Stimulated activated CD4-positive, alpha-beta T cell treated with anti-CD3 and anti-CD28 coated beads, Interleukin-15, amount 100 ng/mL, for 24 hours (primary cell): Measurements from ENCODE around the gene NEU3.
"Not testable (repeated sequence)": the region's sequence is repeated elsewhere in the genome, so short reads cannot be mapped to it uniquely, and the experiment has no call there.

Experiments used
- DNase-seq: peaks from one replicate; pipeline ENCODE4 v3.0.0-alpha.2; 2020

The NEU3 gene

DNA sequence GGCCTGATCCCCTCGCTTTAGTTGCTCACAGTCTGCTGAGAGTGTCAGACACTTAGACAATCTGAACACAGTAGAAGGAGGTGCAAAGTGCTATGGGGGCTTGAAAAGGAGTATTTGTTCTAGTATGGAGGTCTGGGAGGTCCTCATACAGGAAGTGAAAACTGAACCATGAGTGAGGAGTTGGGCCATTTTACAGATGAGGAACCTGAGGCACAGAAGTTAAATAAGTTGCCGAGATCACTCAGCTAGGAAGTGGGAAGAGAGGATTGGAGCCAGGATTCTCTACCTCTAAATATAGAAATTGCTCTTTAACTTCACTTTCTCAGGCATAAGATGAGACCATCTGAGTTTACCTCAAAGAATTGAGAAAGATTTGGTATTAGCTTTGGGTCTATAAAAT is 4.0 kb upstream of the NEU3 start:
- DNase-seq, result no peak

DNA sequence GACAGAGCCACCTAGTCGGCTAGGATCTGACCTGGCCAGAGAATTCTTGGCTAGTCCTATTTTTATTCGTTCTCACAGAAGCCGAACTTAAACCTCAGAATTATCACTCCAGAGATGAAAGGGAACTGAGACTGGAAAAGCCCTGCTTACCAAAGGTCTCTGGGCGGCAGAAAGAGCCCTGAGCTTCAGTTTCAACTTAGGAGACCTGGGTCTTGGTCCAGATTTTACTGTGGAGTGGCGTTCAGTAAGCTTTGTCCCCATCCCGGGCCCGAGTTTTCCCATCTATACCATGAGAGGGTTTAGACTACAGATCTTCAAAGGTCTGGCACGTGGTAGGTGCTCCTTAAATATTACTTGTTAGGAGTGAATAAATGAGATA is 516 bp downstream of the NEU3 start:
- DNase-seq, result peak; percentile 11

DNA sequence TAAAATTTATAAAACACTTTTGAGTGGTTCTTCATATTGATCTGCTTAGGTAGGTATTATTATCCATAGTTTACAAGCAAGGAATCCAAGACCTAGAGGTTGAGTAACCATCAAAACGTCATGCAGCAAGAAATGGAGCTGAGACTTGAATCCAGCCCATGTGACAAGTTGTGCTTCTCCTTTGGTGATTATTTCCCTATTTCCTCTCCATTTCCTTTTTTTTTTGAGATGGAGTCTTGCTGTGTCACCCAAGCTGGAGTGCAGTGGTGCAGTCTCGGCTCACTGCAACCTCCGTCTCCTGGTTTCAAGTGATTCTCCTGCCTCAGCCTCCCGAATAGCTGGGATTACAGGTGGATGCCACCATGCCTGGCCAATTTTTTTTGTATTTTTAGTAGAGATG is 1.4 kb downstream of the NEU3 start:
- not testable (repeated sequence) for DNase-seq

DNA sequence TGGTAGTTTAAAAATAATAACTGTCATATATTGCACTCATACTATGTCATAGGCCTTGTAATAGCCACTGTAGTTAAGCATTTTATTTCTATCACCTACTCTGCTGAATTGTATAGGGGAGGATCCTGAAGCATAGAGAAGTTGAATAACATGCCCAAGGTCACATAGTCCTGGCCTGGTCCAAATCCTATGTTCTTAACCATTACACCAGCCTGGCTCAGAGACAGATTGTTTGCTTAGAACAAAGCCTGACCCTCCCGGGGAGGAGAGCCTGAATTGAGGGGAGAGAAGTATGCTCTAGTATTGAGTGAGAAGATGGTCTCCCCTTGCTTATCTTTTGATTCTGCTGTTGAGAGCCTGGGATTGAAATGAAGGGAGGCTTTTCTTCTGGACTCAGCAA is 2.2 kb downstream of the NEU3 start:
- no peak for DNase-seq

DNA sequence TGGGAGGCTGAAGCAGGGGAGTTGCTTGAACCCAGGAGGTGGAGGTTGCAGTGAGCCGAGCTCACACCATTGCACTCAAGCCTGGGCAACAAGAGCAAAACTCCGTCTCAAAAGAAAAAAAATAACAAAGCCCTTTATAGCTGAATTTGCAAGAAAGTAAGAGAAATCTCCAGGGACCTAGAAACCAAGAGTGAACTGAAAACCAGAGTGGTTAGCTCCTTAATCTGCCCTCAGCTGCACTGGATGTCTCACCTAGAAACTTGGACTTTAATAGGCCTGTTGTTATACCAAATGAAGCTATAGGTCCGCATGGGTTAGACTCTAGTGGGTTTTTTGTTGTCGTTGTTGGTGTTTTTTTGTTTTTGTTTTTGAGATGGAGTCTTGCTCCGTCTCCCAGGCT is 4.1 kb downstream of the NEU3 start:
- no peak for DNase-seq

DNA sequence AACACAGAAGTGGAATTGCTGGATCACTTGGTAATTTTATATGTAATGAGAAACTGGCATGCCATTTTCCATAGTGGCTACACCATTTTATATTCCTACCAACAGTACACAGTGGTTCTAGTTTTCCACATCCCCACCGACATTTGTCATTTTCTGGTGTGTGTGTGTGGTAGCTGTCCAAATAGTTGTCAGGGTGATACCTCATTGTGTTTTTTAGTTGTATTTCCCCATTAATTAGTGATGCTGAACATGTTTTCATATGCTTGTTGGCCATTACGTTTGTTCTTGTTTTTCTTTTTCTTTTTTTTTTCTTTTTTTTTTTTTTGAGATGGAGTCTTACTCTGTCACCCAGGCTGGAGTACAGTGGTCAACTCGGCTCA is 12.2 kb downstream of the NEU3 start:
- DNase-seq, result no peak

DNA sequence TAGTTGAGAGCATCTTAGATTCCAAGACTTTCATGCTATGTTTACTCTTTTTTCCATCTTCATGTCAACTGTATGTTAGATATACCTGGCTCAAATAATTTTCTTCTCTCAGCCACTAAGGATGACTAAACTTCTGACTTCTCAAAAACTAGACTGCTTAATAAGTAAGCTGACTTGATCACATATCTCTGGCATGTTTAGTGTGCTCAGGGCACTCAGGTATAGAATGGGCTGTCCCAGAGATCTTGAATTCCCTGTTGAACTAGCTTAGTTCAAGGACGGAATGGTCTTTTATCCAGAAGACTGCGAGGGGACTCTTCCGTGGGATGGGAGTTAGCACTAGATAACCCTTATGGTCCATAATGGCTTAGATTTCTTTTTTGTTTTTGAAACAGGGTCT is 13.0 kb downstream of the NEU3 start:
- DNase-seq, result no peak

DNA sequence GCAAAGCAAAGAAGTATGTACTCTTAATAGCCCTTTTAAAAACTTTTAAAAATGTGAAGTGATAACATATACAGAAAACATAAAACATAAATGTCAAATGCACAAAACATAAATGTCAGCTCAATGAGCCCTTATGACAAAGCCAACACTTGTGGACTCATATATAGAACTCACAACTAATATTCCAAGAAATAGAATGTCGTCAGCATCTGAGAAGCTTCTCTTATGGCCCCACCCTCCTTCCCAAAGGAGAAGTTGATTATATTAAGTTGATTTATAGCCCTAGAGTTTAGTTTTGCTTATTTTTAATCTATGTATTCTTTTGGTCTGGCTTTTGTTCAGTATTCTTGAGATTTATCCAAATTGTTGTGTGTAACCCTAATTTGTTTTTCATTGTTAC is 13.8 kb downstream of the NEU3 start:
- no peak for DNase-seq

DNA sequence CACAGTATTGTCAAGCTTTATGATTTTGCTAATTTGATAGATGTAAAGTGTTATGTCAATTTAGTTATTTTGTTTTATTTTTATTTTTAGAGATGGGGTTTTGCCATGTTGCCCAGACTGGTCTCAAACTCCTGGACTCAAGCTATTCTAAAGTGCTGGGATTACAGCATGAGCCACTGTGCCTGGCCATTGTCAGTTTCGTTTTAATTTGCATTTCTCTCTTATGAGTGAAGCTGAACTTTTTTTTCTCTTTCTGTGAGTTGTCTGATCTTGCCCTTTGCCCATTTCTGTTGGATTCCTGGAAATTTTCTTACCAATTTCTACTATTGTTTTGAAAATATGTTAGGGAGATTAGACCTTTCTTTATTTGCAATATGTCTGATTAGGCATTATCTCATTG is 15.5 kb downstream of the NEU3 start:
- no peak for DNase-seq

DNA sequence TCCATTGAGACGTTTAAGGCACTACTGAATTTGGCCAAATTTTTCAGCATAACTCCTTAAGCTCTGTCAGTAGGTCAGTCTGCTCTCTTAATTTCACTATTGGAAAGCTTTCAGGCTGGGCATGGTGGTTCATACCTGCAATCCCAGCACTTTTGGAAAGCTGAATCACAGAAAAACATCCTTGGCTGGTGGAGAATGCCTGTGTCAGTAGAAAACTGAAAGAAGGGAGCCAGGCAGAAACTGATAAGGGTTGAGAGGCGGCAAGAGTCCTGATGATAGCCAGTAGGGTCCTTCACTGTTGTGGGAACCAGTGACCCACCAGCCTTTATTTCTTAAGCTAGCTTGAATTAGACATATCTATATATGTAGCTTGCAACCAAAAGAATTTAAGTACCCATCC is 22.6 kb downstream of the NEU3 start:
- no peak for DNase-seq

DNA sequence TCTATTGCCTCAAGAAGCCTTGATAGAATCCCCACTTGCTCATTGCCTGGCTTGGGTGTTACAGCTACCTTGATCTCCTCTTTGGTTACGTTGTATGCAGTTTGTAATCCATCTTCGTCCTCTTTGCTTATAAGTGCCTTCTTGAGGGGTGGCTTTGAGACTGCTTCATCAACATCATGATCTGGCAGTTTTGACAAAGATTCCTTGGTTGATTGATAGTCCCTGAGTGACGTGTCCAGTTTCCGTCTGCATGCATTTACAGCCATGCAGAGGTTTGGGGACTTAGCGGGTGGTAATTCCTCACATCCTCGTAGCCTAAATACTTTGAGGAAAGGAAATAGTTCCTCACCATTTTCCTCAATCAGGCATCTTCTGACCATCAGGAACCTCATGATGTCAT is 23.1 kb downstream of the NEU3 start:
- DNase-seq, result no peak

DNA sequence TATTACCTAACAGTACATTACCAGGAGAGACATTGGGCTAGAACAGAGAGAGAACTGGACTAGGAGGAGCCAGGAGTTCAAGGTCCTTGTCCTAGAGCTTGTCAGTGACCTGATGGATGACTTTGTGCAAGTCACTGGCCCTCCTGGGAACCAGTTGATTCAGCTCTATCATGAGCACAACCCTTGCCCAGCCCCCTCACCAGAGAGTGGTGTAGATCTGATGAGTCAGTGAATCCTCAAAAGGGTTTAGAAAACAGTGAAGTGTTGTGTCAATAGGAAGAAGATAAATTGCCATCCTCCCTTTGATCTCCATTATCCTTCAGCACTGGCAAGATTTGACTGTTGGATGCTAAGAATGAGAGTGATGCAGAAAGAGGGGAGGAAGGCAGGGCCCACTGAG is 24.3 kb downstream of the NEU3 start:
- no peak for DNase-seq

DNA sequence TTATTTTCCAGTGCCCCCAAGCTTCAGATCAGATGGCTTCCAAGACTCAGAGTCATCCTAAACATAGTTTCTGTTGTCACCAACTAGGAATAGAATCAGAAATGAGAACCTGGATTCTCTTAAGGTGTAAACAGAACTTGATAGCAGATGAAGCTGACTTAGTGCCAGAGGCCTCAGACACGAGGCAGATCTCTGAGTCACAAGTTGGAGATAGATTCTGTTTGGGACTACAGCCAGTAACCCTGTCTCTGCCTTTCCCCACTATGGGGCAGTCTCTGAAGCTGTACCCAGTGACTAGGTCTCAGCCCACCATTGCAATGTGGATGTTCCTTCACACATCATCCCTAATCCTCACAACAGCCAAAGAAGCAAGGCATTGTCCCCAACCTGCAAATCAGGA is 25.4 kb downstream of the NEU3 start:
- DNase-seq, result no peak

DNA sequence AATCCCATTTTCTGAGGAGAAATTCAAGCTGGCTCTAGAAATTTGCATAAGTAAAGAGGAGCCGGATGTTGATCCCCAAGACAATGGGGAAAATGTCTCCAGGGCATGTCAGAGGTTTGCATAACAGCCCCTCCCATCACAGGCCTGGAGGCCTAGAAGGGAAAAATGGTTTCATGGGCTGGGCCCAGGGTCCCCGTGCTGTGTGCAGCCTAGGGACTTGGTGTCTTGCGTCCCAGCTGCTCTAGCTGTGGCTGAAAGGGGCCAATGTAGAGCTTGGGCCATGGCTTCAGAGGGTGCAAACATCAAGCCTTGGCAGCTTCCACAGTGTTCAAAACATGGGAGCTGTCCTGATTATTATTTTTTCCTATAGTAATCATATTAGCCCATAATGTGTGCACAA is 30.5 kb downstream of the NEU3 start:
- not testable (repeated sequence) for DNase-seq

DNA sequence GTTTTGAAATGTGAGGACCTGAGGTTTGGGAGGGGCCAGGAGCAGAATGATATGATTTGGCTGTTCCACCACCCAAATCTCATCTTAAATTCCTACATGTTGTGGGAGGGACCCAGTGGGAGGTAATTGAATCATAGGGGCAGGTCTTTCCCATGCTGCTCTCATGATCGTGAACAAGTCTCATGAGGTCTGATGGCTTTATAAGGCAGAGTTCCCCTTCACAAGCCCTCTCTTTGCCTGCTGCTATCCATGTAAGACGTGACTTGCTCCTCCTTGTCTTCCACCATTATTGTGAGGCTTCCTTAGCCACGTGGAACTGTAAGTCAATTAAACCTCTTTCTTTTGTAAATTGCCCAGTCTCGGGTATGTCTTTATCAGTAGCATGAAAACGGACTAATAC is 31.6 kb downstream of the NEU3 start:
- not testable (repeated sequence) for DNase-seq

DNA sequence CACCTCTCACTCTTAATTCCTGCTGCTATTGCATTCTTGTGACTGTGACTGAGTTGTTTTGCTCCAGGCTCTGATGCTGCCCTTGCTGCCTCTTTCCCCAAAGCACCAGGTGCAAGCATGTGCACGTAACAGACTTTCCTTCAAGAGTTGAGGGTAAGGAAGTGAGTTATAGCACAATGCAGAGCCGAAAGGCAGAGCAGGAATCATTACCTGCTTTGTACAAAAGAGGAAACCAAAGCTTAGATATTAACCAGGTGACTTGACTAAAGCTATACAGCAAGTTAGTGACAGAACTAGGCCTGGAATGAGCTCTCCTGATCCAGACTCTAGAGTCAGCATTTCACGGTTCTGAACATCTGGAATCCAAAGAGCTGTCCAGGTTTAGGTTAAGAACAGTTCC is 33.6 kb downstream of the NEU3 start:
- DNase-seq, result no peak

DNA sequence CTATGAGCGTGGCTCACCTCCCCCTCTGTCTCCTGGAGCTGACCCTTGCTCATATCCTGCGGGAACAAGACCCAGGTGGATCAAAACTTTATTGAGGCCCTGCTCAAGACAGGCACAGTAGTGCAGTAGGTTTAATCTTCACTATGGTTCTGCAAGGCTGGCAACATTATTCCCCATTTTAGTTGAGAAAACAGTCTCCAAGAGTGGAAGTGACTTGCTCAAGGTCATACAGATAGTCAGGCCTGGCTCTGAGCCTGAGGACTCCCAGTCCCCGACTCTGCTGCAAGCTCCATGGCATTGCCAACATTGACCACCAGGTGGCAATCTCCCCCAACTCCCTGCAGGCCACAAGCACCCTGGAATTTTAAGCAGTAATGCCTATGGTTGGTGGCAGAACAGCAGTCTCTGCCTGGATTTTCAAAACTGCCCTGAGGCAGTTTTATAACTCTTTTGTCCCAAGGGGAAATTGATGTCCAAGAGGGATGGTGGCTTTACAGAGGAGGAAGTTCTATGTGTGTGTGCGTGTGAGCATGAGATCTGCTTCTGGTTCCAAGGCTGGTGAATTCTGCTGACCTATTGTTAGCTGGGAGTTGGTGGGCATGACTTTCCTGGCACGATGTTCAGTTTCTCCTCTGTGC is 34.1 kb downstream of the NEU3 start:
- peak; percentile 83 for DNase-seq

DNA sequence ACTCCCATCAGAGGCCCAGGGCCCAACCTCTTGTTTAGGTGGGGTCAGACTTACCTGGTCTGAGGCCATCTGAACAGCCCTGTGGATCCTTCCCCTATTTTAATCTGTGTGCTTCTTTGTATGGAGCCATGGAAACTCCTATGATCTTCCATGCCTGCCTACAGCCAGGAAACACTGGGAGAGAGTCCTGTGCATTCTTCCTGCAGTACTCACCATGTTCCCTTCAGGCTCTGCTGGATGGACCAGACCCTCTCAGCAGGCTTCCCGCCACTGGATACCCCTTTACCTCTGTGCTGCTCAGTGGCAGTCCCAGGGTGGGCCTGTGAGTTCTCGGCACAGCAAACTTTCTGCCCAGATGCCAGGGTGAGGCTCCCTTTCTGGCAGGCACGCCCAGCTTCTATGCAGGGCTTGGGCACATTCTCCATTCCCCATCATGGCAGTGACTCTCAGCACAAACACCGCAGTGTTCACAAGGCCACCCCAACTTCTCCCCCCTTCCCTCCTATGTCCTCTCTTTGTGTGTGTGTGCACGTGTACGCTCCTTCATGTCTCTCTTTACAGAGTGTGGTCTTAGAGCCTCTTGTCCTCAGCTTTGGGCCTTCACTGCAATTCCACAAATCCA is 34.8 kb downstream of the NEU3 start:
- DNase-seq, result no peak

DNA sequence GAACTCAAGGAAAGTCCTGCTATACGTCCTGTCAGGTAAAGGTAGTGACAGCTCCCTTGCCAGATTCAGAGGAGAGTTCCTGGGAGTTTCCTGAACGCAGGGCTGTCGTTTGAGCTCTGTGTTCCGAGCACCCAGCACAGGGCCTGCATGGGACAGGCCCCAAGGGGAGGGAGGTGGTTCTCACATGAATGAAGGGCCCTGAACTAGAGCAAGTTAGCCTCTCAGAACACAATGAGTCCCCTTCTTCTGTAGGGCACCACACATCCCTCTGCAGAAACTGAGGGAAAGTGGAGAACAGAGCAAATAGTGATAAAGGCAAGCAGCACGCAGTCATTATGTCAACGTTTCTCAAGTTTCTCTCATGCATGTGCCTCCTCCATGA is 35.3 kb downstream of the NEU3 start:
- DNase-seq, result no peak

DNA sequence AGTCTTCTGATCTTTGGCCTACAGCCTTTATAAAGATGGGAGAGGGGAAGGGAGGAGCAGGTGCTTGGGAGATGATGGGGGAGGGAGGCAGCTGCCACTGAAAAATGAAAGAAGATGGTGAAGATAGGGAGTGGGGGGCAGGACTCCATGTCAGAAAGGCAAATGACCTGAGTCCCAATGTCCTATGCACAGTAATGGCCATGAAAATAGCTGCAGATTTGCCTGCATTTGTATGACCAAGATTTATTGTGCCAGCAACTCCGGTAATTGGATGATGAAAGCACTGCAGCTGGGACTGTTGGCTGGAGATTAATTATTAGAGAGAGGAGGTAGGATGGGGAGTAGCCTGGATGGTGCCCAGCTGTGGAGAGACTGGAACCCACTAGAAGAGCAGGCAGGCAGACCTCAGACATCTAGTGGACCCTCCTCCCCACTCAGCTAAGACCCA is 36.1 kb downstream of the NEU3 start:
- no peak for DNase-seq

DNA sequence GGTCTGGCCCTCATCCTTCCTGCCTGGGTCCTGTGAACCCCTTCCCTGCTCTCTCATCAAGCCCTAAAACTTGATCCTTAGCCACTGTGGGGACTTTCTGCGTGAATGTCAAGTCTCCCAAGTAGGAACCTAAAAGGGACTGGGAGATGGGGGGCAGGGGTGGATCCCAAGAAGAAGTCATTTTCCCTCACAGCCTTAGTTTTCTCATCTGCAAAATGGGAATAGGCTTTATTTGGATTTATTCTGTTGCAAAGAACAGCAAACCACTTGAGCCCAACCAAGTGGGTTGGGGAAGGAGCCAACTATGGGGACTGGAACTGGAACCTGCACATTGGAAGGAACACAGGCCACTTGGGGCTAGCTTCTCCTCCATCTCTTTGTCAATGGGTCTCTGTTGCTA is 36.8 kb downstream of the NEU3 start:
- no peak for DNase-seq

DNA sequence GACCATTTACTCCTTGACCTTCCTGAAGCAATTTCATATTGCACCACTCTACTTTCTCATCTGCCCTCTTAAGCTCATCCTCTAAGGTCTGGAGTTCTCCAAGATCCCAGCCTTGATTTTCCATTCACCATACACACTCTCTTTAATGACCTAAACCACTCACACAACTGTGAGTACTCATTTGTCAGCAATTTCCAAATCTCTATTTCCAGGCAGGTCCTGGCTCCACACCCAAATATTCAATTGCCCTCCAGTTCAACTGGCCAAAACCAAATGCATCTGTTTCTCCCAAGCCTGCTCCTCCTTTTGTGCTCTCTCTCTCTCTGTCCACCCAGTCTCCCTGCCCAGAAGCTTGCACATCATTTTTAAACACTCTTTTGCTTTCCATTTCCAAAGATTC is 39.6 kb downstream of the NEU3 start:
- no peak for DNase-seq

DNA sequence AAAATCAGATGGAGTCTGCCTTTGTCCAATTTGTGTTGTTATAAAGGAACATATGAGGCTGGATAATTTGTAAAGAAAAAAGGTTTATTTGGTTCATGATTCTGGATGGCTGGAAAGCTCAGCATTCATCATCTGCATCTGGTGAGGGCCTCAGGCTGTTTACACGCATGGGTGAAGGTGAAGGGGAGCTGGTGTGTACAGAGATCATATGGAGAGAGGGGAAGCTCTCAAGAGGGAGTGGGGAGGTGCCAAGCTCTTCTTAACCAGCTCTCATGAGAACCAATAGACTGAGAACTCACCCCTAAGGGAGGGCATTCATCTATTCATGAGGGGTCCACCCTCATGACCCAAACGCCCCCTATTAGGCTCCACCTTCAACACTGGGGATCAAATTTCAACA is 40.0 kb downstream of the NEU3 start:
- DNase-seq, result no peak

DNA sequence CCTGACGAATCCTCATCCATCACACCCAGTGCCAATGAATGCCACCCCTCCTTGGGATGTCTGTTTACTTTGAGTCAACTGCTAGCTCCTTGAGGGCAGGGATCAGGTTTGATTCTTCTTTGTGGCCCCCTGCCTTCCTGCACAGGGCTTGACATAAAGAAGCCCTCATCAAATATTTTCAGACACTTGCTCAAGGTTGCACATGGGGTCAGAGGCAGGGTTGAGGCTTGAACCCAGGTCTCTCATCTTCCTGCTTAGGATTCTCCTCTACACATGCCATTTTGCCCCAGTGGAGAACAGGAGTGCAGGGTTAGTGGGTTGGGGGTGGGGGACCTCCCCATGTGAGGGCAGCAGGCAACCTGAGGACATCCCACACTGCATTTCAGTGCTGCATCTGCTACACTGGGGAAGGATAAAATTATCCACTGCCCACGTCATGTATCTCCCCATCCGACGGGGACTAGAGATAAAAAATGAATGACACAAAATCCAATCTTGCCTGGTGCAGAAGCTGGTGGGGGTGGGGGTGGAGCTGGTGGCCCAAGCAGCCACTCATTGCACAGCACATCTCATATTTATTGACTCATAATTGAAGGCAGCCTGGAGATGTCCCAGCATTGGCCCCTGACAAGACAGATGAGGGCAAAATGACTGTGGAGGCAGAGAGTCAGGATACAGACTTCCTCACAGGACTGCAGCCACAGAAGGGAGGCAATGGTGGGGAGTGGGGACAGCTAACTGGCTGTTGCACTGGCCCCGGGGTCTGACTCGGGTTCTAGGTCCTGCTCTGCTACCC is 41.3 kb downstream of the NEU3 start:
- no peak for DNase-seq
